Panc1 (cell line): ENCODE results near the gene PRXL2A. TPM values are rescaled to one million over a fixed set of nuclear protein-coding genes. Genes with fewer than 3 reads are reported as not detected.

Experiments used
- ATAC-seq: fragments of 200-7000 bp; cut with Tn5 transposase; 2 replicates; pipeline ENCODE4 v1.9.1; 2020; ENCODE audit warnings: mild to moderate bottlenecking, moderate library complexity
- BruUV-seq: library from RNA; stranded (reverse); fragments of 400-500 nt; replicated peaks from 2 replicates; lab custom pipeline; 2021; lab: Mats Ljungman, UMichigan
- CTCF ChIA-PET: fragments of 300-600 bp; sonication (Branson Sonifier 250); formaldehyde crosslinking; loops from one replicate; lab custom pipeline; 2022; ENCODE audit warnings: antibody characterized with exemption; lab: Charles Lee
- POLR2A ChIA-PET: fragments of 300-600 bp; sonication (Branson Sonifier 250); formaldehyde crosslinking; loops from one replicate; lab custom pipeline; 2022; ENCODE audit warnings: antibody characterized with exemption; lab: Charles Lee
- DNase-seq: peaks from one replicate; pipeline ENCODE4 v3.0.0-alpha.2; 2010; ENCODE audit warnings: low read depth, low spot score
- H3K27ac ChIP-seq: 2 replicates; pipeline ENCODE4 v1.5.1; 2011; ENCODE audit warnings: mild to moderate bottlenecking, low read length, inconsistent platforms
- H3K27me3 ChIP-seq: fragments of 200-500 bp; sonication (Bioruptor generic); 2 replicates; pipeline ENCODE4 v1.6.0; 2014; ENCODE audit warnings: low read length, inconsistent platforms; ENCODE audit not compliant: control insufficient read depth, insufficient read depth
- H3K36me3 ChIP-seq: fragments of 200-500 bp; sonication (Bioruptor generic); 2 replicates; pipeline ENCODE4 v1.5.1; 2014; ENCODE audit warnings: inconsistent platforms, mild to moderate bottlenecking, low read length, moderate library complexity; ENCODE audit not compliant: control insufficient read depth, insufficient read depth
- H3K4me1 ChIP-seq: 2 replicates; pipeline ENCODE4 v1.5.1; 2011; ENCODE audit warnings: inconsistent platforms, mild to moderate bottlenecking, low read length, moderate library complexity; ENCODE audit not compliant: control insufficient read depth, insufficient read depth
- H3K4me3 ChIP-seq, 2 experiments: 2 replicates each; pipeline ENCODE4 v1.5.1; 2011 to 2012; ENCODE audit warnings: low read depth in 2 of 2, low read length in 2 of 2, mild to moderate bottlenecking in 2 of 2, inconsistent platforms in 1 of 2, moderate library complexity in 1 of 2
- H3K9me3 ChIP-seq: fragments of 200-500 bp; sonication (Bioruptor generic); 2 replicates; pipeline ENCODE4 v1.5.1; 2014; ENCODE audit warnings: low read depth, mild to moderate bottlenecking, inconsistent platforms, low read length, moderate library complexity; ENCODE audit not compliant: control insufficient read depth, insufficient read depth
- CTCF ChIP-seq: fragments of 450-650 bp; IDR thresholded peaks from 2 replicates; pipeline ENCODE4 v1.5.1; 2017; ENCODE audit warnings: mild to moderate bottlenecking
- POLR2AphosphoS5 ChIP-seq: IDR thresholded peaks from 2 replicates; pipeline ENCODE4 v1.6.1; 2012; ENCODE audit warnings: mild to moderate bottlenecking, low read depth, low read length, moderate library complexity
- REST ChIP-seq, 2 experiments: IDR thresholded peaks; 2 replicates each; pipeline ENCODE4 v1.6.1; 2011 to 2012; ENCODE audit warnings: low read depth in 2 of 2, control low read depth in 1 of 2, low read length in 1 of 2, mild to moderate bottlenecking in 1 of 2, moderate library complexity in 1 of 2; ENCODE audit not compliant: insufficient read depth in 1 of 2
- SIN3A ChIP-seq: IDR thresholded peaks from 2 replicates; pipeline ENCODE4 v1.6.1; 2012; ENCODE audit warnings: low read depth, mild to moderate bottlenecking, low read length, moderate library complexity, borderline replicate concordance; ENCODE audit not compliant: insufficient read depth
- TCF7L2 ChIP-seq: IDR thresholded peaks from 2 replicates; pipeline ENCODE4 v1.6.1; 2011; ENCODE audit warnings: mild to moderate bottlenecking, low read depth, low read length, inconsistent platforms
- in situ Hi-C: cut with HindIII; loops from 2 replicates; pipeline ENCODE4 v1.10.0; 2016; ENCODE audit warnings: low sequenced_read_pairs, low pct_unique_long_range_greater_than_20kb
- intact Hi-C: fragments of 100-400 bp; cut with micrococcal nuclease; formaldehyde crosslinking; loops from one replicate; pipeline ENCODE4 v1.10.0; 2022; ENCODE audit not compliant: unreplicated experiment
- total RNA-seq: library from RNA; stranded (reverse); gene quantifications from one replicate; pipeline ENCODE4 v1.2.1, GENCODE V29; 2021; ENCODE audit not compliant: unreplicated experiment

PRXL2A gene
- total RNA-seq, 1 experiment from 2014 or later, result 89.0 TPM

GRCh38 chr10:80447436-80448190, 39.3 kb downstream of the PRXL2A start:
- BruUV-seq, result no TSS peak
- no peak for TF ChIP-seq CTCF
- no peak for TF ChIP-seq SIN3A
- no peak for TF ChIP-seq REST (IDR thresholded peaks at IDR 0.05; ENCODE audit: insufficient read depth in 1 of 2, low read depth in 2 of 2, low read length in 1 of 2)
- TF ChIP-seq POLR2AphosphoS5, result no peak
- no peak for TF ChIP-seq TCF7L2
- CTCF ChIA-PET, result no interaction called here
- intact Hi-C loops (loop anchor here (10.0 kb wide), 1 partner anchor 217 kb away; no protein-coding TSS in a partner anchor), in situ Hi-C loops (no loop called here)
- no peak for DNase-seq
- H3K27me3 ChIP-seq, result no peaks in the 10 kb centered on the region
- H3K9me3 ChIP-seq, result no peaks in the 10 kb centered on the region
- H3K36me3 ChIP-seq, result no peaks in the 10 kb centered on the region
- no peak overlapping the region for H3K4me3 ChIP-seq
- H3K4me1 ChIP-seq, result no peaks in the 10 kb centered on the region; the same call in 1 of the 2 replicates
- no peak overlapping the region for H3K27ac ChIP-seq
- ATAC-seq, result no peak
- POLR2A ChIA-PET, result no interaction called here

GRCh38 chr10:80448209-80448942, 40.0 kb downstream of the PRXL2A start:
- ATAC-seq (no peak), DNase-seq (no peak)
- Histone ChIP-seq H3K9me3 (no peaks in the 10 kb centered on the region), H3K27ac (no peak overlapping the region), H3K4me3 (no peak overlapping the region), H3K27me3 (no peaks in the 10 kb centered on the region), H3K4me1 (peaks cover 5% of the 10 kb centered on the region), H3K36me3 (no peaks in the 10 kb centered on the region)
- in situ Hi-C loops, result no loop called here
- POLR2A ChIA-PET, result interaction anchor here (0.7 kb wide), 1 partner anchor 54 kb away, joined by 3 read pairs; no protein-coding TSS in a partner anchor
- intact Hi-C loops, result loop anchor here (10.0 kb wide), 1 partner anchor 216 kb away; no protein-coding TSS in a partner anchor
- BruUV-seq, result no TSS peak
- CTCF ChIA-PET, result interaction anchor here (0.7 kb wide), 1 partner anchor 16 kb away, joined by 3 read pairs; no protein-coding TSS in a partner anchor
- TF ChIP-seq CTCF (no peak), SIN3A (no peak), TCF7L2 (no peak), REST (IDR thresholded peaks at IDR 0.05; ENCODE audit: insufficient read depth in 1 of 2, low read depth in 2 of 2, low read length in 1 of 2) (no peak), POLR2AphosphoS5 (no peak)
